ENCODE results near the gene RAD51B. TPM values are rescaled to one million over a fixed set of nuclear protein-coding genes. Genes with fewer than 3 reads are reported as not detected.

Gene RAD51B
- total and polyA plus RNA-seq, 9 of the 15 experiments (the other 6 are each of a cell fraction or from before 2014, with no cell fraction given): 8.5 to 17.3 (median 11.3) TPM

DNA sequence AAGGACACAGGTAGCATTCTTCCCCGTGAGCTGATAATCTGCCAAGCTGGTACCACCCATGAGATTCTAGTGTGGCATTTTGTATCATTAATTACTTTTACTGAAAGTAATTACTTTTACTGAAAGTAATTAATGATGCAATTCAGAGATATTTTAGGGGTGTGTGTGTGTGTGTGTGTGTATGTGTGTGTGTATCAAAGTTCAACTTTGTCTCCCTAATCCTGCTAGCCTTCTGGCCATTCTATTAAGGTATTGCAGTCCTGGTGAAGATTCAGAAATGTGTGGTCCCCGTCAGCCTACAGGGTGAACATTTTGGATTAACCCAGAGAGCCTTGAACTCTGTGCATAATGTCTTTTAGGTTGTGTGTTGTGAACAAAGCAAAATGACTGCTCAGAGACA is 662.4 kb downstream of the RAD51B start:
- H3K27ac ChIP-seq (ENCODE audit: extremely low read depth, low read depth, low read length): no peak overlapping the region
- H3K9me1 ChIP-seq (ENCODE audit: control insufficient read depth, insufficient read depth, low read length): no peaks in the 10 kb centered on the region
- H3K9me3 ChIP-seq (replicated peaks; ENCODE audit: control insufficient read depth, insufficient read depth, low read depth, low read length): no peaks in the 10 kb centered on the region; the same call in 1 of the 2 replicates
- H2AFZ ChIP-seq (ENCODE audit: low read depth, low read length): no peak overlapping the region
- H3K9ac ChIP-seq (ENCODE audit: insufficient read depth in 1 of 2, low read depth in 2 of 2, low read length in 2 of 2): no peak overlapping the region
- TF ChIP-seq, protein P1, sequence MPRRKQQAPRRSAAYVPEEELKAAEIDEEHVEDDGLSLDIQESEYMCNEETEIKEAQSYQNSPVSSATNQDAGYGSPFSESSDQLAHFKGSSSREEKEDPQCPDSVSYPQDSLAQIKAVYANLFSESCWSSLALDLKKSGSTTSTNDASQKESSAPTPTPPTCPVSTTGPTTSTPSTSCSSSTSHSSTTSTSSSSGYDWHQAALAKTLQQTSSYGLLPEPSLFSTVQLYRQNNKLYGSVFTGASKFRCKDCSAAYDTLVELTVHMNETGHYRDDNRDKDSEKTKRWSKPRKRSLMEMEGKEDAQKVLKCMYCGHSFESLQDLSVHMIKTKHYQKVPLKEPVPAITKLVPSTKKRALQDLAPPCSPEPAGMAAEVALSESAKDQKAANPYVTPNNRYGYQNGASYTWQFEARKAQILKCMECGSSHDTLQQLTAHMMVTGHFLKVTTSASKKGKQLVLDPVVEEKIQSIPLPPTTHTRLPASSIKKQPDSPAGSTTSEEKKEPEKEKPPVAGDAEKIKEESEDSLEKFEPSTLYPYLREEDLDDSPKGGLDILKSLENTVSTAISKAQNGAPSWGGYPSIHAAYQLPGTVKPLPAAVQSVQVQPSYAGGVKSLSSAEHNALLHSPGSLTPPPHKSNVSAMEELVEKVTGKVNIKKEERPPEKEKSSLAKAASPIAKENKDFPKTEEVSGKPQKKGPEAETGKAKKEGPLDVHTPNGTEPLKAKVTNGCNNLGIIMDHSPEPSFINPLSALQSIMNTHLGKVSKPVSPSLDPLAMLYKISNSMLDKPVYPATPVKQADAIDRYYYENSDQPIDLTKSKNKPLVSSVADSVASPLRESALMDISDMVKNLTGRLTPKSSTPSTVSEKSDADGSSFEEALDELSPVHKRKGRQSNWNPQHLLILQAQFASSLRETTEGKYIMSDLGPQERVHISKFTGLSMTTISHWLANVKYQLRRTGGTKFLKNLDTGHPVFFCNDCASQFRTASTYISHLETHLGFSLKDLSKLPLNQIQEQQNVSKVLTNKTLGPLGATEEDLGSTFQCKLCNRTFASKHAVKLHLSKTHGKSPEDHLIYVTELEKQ (CRISPR knock-in tag; IDR thresholded peaks at IDR 0.05): no peak
- TF ChIP-seq, protein P2, sequence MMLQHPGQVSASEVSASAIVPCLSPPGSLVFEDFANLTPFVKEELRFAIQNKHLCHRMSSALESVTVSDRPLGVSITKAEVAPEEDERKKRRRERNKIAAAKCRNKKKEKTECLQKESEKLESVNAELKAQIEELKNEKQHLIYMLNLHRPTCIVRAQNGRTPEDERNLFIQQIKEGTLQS (IDR thresholded peaks at IDR 0.05): 0 out of 2 replicates have a peak, but pooled peaks have one; percentile 14
- TF ChIP-seq, protein P2 (CRISPR knock-in tag; conservative IDR thresholded peaks at IDR 0.05): no peak
- BruUV-seq (replicated peaks): no TSS peak
- 96% methylated on average over 2 of the region's 2 CpGs for WGBS (ENCODE audit: insufficient coverage, low coverage, missing lambda C conversion rate)
- H3K4me2 ChIP-seq (ENCODE audit: insufficient read depth, low read length): no peak overlapping the region
- no peak overlapping the region for H3K4me3 ChIP-seq
- H4K20me1 ChIP-seq (replicated peaks; ENCODE audit: control insufficient read depth, insufficient read depth, low read length): no peaks in the 10 kb centered on the region
- no peaks in the 10 kb centered on the region for H3K36me3 ChIP-seq (ENCODE audit: control insufficient read depth, insufficient read depth, low read length)
- intact Hi-C loops (cut with micrococcal nuclease) (no loop called here), in situ Hi-C loops (cut with MboI) (no loop called here)
- H3K4me1 ChIP-seq (replicated peaks in 1 of 2; ENCODE audit: control insufficient read depth in 2 of 2, insufficient read depth in 2 of 2, low read length in 2 of 2): peaks cover 0 to 44% of the 10 kb centered on the region in 2 experiments; a peak in 4 of 5 replicates
- POLR2A ChIA-PET: no interaction called here
- CTCF ChIA-PET (ENCODE audit: low intra/inter-chr PET ratio): no interaction called here
- DNase-seq (ENCODE audit: extremely low read depth in 1 of 4, low spot score in 3 of 4): no peak
- H3K79me2 ChIP-seq (ENCODE audit: control insufficient read depth, insufficient read depth, low read length): no peaks in the 10 kb centered on the region
- FAIRE-seq: no peak
- no peak for ATAC-seq
- H3K27me3 ChIP-seq (ENCODE audit: control insufficient read depth in 2 of 2, insufficient read depth in 2 of 2, low read length in 2 of 2): no peaks in the 10 kb centered on the region

Measured in K562 (cell line).